Ammon's horn (tissue), 1 donor: ENCODE measurements around the gene DOCK9.

ENCODE experiments used
- DNase-seq: peaks from one replicate; pipeline ENCODE4 v3.0.0-alpha.2; 2016; ENCODE audit warnings: low spot score

Gene DOCK9

GRCh38 chr13:98975822-98976261, 2.0 kb downstream of the DOCK9 start:
- no peak for DNase-seq

DNA sequence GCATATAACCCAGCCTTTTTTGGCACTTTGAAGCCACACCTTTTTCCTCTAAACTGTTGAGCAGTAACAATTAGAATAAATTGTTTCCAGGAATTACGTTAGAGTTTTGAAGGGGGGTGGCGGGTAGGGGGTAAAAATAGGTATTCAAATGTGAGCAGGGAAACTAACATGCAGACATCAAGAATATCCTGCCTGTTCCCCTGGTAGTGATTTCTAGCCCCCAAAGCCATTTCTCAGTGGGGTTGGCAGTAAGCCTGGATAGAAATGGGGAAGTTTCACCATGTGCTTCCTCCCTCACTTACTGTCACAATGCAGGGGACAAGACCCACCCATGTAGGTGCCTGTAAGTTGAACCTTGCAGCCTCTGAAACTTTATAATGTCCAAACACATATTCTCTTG, 3.8 kb downstream of the DOCK9 start:
- no peak for DNase-seq

DNA sequence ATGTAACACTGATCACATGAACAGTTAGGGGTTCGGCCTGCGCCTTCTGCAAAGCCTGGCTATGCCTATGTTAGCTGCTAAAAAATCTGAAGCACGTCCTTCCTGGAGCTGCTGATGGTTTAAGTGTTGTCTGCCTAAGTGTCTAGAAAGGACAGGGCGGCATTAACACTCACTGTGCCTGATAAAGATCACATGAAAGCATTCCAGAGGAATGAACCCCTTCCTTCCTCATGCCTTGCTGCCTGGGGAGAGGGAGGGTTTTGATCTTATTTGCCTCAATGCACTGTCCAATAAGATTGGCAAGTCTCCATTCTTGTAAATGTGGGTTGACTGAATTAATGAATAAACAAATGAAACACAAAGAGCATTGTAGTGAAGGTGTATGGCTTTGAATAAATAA, 5.2 kb downstream of the DOCK9 start:
- DNase-seq: no peak

DNA sequence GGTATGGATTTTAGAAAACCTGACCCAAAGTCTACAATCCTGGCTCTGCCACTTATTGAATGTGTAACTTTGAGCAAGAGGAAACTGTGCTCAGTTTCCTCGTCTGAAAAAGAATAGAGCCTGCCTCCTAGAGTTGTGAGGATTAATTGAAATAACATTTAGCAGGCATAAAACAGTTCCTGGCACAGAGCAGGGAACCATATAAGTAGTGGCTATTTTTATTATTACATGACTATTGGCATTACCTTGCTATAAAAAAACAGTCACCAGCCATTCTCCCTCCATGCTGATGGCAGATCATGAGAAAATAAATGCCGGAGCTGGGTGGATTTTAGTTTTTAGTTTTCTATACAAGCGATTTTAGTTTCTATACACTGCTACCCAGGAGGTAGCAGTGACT, 5.8 kb downstream of the DOCK9 start:
- DNase-seq: no peak

DNA sequence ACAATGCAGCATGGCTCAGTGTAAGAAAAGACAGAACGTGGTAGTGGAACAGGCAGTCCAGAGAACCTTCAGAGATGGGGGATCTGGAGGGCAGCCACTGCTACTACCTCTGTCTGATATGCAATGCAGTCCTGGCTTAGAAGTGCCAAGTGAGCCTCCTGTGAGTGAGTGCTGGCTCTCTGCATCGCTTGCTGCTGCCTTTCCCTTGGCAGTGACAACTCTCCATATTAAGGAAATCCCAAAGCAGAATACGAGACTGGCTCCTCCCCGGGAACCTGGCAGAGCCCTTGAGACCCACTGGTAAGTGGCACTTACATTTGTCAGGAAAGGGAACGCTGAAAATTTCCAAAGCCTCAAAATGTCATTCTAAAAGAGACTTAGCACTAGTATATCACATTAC, 7.5 kb downstream of the DOCK9 start:
- DNase-seq: no peak

DNA sequence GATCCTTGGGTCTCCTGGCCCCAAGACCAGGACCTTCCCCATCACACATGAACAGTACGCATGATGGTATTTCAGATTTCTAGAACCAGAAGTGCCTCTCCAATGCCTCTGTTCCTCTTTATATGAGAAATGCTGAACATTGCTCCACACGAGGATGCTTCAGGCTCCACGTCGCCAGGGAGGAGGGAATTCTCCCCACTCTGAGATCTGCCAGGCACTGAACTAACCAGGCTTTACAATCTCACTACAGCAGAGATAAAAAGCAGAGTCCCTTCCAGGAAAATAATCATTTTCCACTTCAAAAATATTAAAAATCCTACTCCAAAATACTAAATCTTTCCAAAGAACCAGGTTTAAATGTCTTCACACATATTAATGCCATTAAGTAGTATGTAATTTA, 10.4 kb downstream of the DOCK9 start:
- no peak for DNase-seq

DNA sequence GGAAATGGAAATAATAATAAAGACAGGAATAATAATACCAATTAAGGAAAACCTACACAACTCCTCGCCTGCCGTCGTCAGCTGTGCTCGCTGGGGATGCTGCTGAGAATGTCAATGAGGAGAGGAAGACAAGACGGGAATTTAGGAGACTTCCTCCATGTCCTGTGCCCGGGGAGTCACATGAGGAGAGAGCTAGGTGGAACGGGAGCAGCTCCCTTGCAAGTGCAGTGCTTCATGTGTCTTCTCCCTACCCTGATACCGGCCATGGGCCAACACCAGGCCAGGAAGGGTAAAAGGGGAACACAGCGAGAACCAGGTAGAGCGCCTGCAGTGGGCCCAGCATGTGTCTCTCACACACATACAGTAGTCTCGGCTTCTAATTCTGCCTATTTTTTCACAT, 11.8 kb downstream of the DOCK9 start:
- peak; percentile 32 for DNase-seq

- no peak for DNase-seq
These were observed 12.5 kb downstream of the DOCK9 start for GRCh38 chr13:98965325-98965724.

GRCh38 chr13:98963917-98964316, 13.9 kb downstream of the DOCK9 start:
- DNase-seq: no peak

GRCh38 chr13:98962901-98963590, 14.8 kb downstream of the DOCK9 start:
- no peak for DNase-seq

GRCh38 chr13:98961503-98962105, 16.3 kb downstream of the DOCK9 start:
- DNase-seq: no peak

- DNase-seq: no peak
These were observed 17.0 kb downstream of the DOCK9 start for GRCh38 chr13:98960606-98961502.

- peak; percentile 61 for DNase-seq
These were observed 17.9 kb downstream of the DOCK9 start for GRCh38 chr13:98959786-98960605.

DNA sequence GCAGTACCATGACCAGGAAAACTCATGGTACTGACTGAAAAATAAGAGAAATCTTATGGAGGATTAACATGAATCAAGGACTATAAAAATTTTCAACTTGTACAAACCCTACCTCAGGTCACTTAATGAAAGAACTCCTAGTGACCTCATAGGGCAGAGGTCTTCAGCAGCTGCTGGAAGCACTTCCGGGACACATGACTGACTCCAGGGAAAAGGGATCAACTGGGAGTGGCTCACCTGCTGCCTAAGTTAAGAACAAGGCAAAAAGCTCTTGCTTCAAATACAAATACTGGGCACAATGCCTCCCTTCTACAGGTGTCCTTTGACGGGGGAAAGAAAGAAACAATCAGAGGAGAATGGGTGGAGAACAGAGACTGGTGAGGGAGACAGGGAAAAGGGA, 18.6 kb downstream of the DOCK9 start:
- no peak for DNase-seq

- no peak for DNase-seq
These were observed 19.4 kb downstream of the DOCK9 start for GRCh38 chr13:98958443-98958794.

DNA sequence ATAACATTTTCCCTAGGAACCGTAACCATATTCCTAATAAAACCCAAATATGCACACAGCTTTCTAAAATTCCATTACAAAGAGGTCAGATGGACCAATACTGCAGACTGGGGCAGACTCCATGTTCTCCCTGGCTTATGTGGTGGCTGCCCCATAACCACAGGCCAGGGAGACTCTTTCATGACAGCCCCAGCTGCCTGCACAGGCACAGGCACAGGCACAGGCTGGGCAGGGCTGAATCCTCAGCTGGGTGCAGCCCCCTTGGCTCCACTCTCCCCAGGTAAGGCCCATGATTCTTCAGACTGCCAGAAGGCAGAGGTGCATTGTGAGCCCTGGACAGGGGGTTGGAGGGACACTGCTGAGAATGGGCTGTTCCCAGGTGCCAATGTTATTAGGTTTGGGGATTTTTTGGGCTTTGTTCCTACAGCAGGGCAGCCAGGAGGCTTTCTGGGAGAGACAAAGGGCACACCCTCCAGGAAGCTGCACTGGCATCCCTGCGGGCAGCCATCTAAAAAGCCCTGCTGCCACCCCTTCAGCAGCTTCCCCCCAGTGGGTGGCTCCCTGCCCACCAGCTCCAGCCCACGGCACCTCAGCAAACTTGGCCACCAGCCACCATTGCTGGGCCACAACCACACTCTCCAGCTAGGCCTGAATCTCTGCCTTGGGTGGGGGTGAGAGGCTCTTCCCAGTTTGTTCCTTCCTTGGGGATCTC, 20.0 kb downstream of the DOCK9 start:
- no peak for DNase-seq

DNA sequence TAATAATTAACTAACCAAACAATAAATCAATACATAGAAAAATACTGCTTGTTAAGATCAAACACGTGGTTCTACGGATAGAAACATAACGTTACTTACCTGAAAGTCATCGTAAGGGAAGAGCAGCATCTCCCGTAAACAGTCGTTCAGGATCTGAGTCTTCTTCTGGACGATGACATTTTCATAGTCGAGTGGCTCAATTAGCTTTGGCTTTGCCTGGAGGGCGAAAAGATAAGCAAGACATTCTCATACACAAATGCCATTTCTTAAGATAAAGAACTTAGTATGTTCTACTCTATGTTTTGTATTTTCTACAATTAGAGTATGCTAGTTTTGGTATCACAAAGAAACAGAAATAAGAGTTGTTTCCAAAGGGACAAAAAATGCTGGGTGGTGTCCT, 22.5 kb downstream of the DOCK9 start:
- no peak for DNase-seq

DNA sequence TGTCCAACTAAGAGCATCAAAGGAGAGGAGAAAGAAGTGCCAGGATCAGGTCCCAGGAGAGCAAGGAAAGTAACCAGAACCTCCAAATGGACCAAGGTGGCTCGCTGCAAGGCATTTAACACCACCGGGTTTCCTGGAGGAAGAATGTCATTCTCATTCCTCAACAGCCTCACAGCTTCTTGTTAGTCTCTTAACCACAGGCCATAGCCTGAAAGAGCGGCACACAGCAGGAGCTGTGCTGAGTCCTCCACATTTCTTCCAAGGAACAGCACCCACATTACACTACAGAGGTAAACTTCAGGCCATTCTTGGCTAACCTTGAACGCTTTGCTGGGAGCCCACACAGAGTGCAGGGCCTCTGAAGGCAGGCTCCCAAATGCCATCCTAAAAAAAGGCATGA, 23.6 kb downstream of the DOCK9 start:
- no peak for DNase-seq

GRCh38 chr13:98951266-98951665, 26.6 kb downstream of the DOCK9 start:
- no peak for DNase-seq

- no peak for DNase-seq
These were observed 27.2 kb downstream of the DOCK9 start for GRCh38 chr13:98950705-98951104.

DNA sequence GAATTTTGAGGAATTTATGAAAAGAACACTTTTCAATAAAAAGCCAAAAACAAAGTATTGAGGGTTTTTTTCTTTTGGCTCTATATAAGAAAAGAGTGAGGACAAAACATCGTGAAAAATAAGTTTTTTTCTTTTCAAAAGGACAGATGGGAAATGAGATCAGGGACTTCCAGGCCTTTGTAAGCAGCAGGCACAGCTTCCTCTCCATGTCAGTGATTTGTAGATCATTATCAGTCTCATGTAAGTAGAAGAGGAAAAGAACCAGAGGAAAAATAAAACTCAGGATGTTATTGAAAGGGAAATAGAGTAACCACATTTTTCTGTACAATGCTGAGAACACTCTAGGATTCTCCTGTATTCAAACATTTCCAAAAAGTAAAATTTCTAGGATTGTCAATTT, 29.9 kb downstream of the DOCK9 start:
- no peak for DNase-seq
